ENCODE data around the gene ZNF454. TPM values are rescaled to one million over a fixed set of nuclear protein-coding genes. Genes with fewer than 3 reads are reported as not detected.

The ZNF454 gene
- total RNA-seq, 2 donors from 2014 or later: 4.7 to 5.9 TPM

DNA sequence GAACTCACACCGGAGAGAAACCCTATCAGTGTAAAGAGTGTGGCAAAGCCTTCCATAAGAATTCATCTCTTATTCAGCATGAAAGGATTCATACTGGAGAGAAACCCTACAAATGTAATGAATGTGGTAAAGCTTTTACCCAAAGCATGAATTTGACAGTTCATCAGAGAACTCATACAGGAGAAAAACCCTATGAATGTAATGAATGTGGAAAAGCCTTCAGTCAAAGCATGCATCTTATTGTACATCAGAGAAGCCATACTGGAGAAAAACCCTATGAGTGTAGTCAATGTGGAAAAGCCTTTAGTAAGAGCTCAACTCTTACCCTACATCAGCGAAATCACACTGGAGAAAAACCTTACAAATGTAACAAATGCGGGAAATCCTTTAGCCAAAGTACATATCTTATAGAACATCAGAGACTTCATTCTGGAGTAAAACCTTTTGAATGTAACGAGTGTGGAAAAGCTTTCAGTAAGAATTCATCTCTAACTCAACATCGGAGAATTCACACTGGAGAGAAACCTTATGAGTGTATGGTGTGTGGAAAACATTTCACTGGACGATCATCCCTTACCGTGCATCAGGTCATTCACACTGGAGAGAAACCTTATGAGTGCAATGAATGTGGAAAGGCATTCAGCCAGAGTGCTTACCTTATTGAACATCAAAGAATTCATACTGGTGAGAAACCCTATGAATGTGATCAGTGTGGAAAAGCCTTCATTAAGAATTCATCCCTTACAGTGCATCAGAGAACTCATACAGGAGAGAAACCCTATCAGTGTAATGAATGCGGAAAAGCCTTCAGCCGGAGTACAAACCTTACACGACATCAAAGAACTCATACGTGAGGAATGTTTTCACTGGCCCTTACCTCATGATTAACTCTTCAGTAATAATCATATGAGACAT lies 8.9 kb upstream of the ZNF454 start:
- Histone ChIP-seq H3K27me3 (replicated peaks; ENCODE audit: insufficient read depth) (no peaks in the 10 kb centered on the region), H3K27ac (no peak overlapping the region), H3K4me1 (replicated peaks) (no peaks in the 10 kb centered on the region), H3K9me3 (peaks cover 5% of the 10 kb centered on the region), H3K36me3 (no peaks in the 10 kb centered on the region), H3K4me3 (no peak overlapping the region)
- no peak for DNase-seq (ENCODE audit: low spot score)
- 96% methylated on average over 11 of the region's 11 CpGs for WGBS
- TF ChIP-seq POLR2A (IDR thresholded peaks at IDR 0.05) (no peak), POLR2AphosphoS5 (IDR thresholded peaks at IDR 0.05) (no peak)
- TF ChIP-seq, protein P1, sequence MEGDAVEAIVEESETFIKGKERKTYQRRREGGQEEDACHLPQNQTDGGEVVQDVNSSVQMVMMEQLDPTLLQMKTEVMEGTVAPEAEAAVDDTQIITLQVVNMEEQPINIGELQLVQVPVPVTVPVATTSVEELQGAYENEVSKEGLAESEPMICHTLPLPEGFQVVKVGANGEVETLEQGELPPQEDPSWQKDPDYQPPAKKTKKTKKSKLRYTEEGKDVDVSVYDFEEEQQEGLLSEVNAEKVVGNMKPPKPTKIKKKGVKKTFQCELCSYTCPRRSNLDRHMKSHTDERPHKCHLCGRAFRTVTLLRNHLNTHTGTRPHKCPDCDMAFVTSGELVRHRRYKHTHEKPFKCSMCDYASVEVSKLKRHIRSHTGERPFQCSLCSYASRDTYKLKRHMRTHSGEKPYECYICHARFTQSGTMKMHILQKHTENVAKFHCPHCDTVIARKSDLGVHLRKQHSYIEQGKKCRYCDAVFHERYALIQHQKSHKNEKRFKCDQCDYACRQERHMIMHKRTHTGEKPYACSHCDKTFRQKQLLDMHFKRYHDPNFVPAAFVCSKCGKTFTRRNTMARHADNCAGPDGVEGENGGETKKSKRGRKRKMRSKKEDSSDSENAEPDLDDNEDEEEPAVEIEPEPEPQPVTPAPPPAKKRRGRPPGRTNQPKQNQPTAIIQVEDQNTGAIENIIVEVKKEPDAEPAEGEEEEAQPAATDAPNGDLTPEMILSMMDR (IDR thresholded peaks at IDR 0.05): no peak
- intact Hi-C loops (cut with DNase I): no loop called here

DNA sequence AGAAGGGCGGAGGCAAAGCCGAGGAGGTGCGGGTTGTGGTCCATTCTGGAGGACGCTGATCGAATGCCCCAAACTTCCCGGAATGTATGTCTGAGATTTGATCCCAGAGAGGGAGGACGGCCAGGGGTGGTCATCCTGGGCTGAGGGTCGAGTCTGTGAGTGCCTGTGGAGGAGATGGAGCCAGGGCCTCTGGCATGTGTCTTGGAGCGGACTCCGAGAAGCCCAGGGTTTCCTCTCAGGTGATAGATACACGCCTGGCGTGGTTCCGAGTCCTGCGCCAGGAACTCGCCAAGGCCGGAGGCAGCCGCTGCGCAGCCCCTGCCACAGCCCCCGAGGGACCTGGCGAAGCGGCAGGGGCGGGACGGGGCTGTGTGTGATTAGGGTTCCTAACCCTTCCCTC lies 363 bp downstream of the ZNF454 start:
- Histone ChIP-seq H3K36me3 (no peaks in the 10 kb centered on the region), H3K4me3 (peak overlapping the region; percentile 49 to 64), H3K9me3 (peaks cover 4% of the 10 kb centered on the region), H3K27me3 (replicated peaks; ENCODE audit: insufficient read depth) (no peaks in the 10 kb centered on the region), H3K27ac (peak overlapping the region in 1 of 2 donors; percentile 68), H3K4me1 (replicated peaks) (no peaks in the 10 kb centered on the region)
- DNase-seq (ENCODE audit: low spot score): peak; percentile 17
- no peak for TF ChIP-seq POLR2A (IDR thresholded peaks at IDR 0.05)
- TF ChIP-seq, protein P1 (IDR thresholded peaks at IDR 0.05): no peak
- no peak for TF ChIP-seq POLR2AphosphoS5 (IDR thresholded peaks at IDR 0.05)
- intact Hi-C loops (cut with DNase I): no loop called here
- WGBS: 0% methylated on average over 9 of the region's 23 CpGs

DNA sequence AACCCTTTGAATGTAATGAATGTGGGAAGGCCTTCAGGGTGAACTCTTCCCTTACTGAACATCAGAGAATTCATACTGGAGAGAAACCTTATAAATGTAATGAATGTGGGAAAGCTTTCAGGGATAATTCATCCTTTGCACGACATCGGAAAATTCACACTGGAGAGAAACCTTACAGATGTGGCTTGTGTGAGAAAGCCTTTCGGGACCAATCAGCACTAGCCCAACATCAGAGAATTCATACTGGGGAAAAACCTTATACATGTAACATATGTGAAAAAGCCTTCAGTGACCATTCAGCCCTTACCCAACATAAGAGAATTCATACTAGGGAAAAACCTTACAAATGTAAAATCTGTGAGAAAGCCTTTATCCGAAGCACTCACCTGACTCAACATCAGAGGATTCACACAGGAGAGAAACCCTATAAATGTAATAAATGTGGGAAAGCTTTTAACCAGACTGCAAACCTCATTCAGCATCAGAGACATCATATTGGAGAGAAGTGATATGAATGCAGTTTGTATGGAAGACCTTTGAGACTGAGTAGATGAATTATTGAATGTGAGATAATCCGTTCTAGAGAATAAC lies 24.6 kb downstream of the ZNF454 start:
- Histone ChIP-seq H3K4me3 (no peak overlapping the region), H3K9me3 (no peaks in the 10 kb centered on the region), H3K36me3 (no peaks in the 10 kb centered on the region), H3K27me3 (replicated peaks; ENCODE audit: insufficient read depth) (no peaks in the 10 kb centered on the region), H3K27ac (no peak overlapping the region), H3K4me1 (replicated peaks) (no peaks in the 10 kb centered on the region)
- intact Hi-C loops (cut with DNase I): no loop called here
- no peak for DNase-seq (ENCODE audit: low spot score)
- TF ChIP-seq, protein P1 (IDR thresholded peaks at IDR 0.05): no peak
- no peak for TF ChIP-seq POLR2A (IDR thresholded peaks at IDR 0.05)
- no peak for TF ChIP-seq POLR2AphosphoS5 (IDR thresholded peaks at IDR 0.05)
- WGBS: 98% methylated on average over 5 of the region's 5 CpGs

DNA sequence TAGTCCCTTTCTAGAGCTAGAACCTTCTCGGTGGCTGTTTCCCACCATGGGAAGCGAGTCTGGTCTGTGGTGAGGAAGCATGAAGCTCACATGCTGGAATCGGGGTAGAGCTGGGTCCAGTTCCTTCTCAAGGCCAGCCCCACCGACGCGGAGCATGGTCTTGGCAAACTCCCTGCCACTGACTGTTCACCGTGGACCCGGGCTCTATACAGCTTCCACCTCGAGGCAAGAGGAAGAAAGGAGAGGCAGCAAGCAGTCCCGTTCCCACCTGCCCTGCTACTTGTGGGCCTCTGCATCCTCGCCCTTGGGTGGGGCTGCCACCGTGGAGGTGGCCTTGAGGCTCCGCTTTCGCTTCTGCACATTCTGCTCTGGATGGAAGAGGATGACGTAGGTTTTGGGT lies 40.4 kb downstream of the ZNF454 start:
- H3K9me3 ChIP-seq: no peaks in the 10 kb centered on the region
- 97% methylated on average over 15 of the region's 15 CpGs for WGBS
- H3K27ac ChIP-seq: no peak overlapping the region
- no peaks in the 10 kb centered on the region for H3K27me3 ChIP-seq (replicated peaks; ENCODE audit: insufficient read depth)
- H3K4me1 ChIP-seq (replicated peaks): no peaks in the 10 kb centered on the region
- H3K4me3 ChIP-seq: no peak overlapping the region
- no peak for TF ChIP-seq POLR2A (IDR thresholded peaks at IDR 0.05)
- TF ChIP-seq, protein P1 (IDR thresholded peaks at IDR 0.05): no peak
- TF ChIP-seq POLR2AphosphoS5 (IDR thresholded peaks at IDR 0.05): no peak
- intact Hi-C loops (cut with DNase I): no loop called here
- no peaks in the 10 kb centered on the region for H3K36me3 ChIP-seq
- no peak for DNase-seq (ENCODE audit: low spot score)
